Measurements from ENCODE around the gene COQ8B.

- TF ChIP-seq POLR2A (IDR thresholded peaks at IDR 0.05) (no peak), CTCF (IDR thresholded peaks at IDR 0.05) (no peak)
Observed at GRCh38 chr19:40703029-40703755, 13.5 kb downstream of the COQ8B start.

All from suprapubic skin (tissue), 3 donors.